Astrocyte of the cerebellum (primary cell): Measurements from ENCODE around the gene CAMKMT.

Experiments used
- DNase-seq: peaks from one replicate; pipeline ENCODE4 v3.0.0-alpha.2; 2011; ENCODE audit warnings: low read depth
- H3K4me3 ChIP-seq: 2 replicates; pipeline ENCODE4 v1.5.1; 2011; ENCODE audit warnings: mild to moderate bottlenecking, low read depth, low read length, moderate library complexity
- CTCF ChIP-seq: IDR thresholded peaks from 2 replicates; pipeline ENCODE4 v1.5.1; 2012; ENCODE audit warnings: low read length, low read depth, moderate library complexity, mild to moderate bottlenecking; ENCODE audit errors: missing control alignments
- in situ Hi-C: cut with HindIII; loops from 2 replicates; pipeline ENCODE4 v1.10.0; 2017; ENCODE audit warnings: low sequenced_read_pairs

The CAMKMT gene

GRCh38 chr2:44758591-44758990 lies 396.8 kb downstream of the CAMKMT start:
- in situ Hi-C loops = no loop called here
- TF ChIP-seq CTCF = no peak
- no peak overlapping the region for H3K4me3 ChIP-seq
- no peak for DNase-seq

- in situ Hi-C loops = no loop called here
- TF ChIP-seq CTCF = no peak
- DNase-seq = no peak
Observed at GRCh38 chr2:44759823-44760222, 398.1 kb downstream of the CAMKMT start.

GRCh38 chr2:44763275-44763782 lies 401.6 kb downstream of the CAMKMT start:
- no peak for TF ChIP-seq CTCF
- in situ Hi-C loops = no loop called here
- H3K4me3 ChIP-seq = no peak overlapping the region
- DNase-seq = no peak

More at GRCh38 chr2:44759823-44760222, 398.1 kb downstream of the CAMKMT start:
- no peak overlapping the region for H3K4me3 ChIP-seq

- in situ Hi-C loops = no loop called here
- DNase-seq = no peak
- no peak for TF ChIP-seq CTCF
- no peak overlapping the region for H3K4me3 ChIP-seq
Observed at GRCh38 chr2:44766220-44766619, 404.5 kb downstream of the CAMKMT start.

- no peak overlapping the region for H3K4me3 ChIP-seq
- no peak for TF ChIP-seq CTCF
- in situ Hi-C loops = no loop called here
- no peak for DNase-seq
Observed at GRCh38 chr2:44766777-44767176, 405.0 kb downstream of the CAMKMT start.

- TF ChIP-seq CTCF = no peak
- DNase-seq = no peak
- no peak overlapping the region for H3K4me3 ChIP-seq
- in situ Hi-C loops = no loop called here
Observed at GRCh38 chr2:44767691-44768090, 405.9 kb downstream of the CAMKMT start.
